GM12878 (cell line): ENCODE results near the gene EML3. TPM values are rescaled to one million over a fixed set of nuclear protein-coding genes. Genes with fewer than 3 reads are reported as not detected.

ENCODE experiments used
- ATF7 ChIP-seq: fragments of 450-650 bp; IDR thresholded peaks from 2 replicates; pipeline ENCODE4 v1.6.1; 2016; ENCODE audit warnings: low read depth, mild to moderate bottlenecking
- BCLAF1 ChIP-seq: fragments of 450-650 bp; IDR thresholded peaks from 2 replicates; pipeline ENCODE4 v1.6.1; 2017; ENCODE audit warnings: antibody characterized with exemption, mild to moderate bottlenecking, moderate library complexity
- BHLHE40 ChIP-seq, 2 experiments: fragments of 450-650 bp in 1 of 2; IDR thresholded peaks; 2 replicates each; pipeline ENCODE4 v1.6.1; 2011 to 2017; ENCODE audit warnings: low read depth in 2 of 2, borderline replicate concordance in 1 of 2, improper control_type of control experiment in 1 of 2, low read length in 1 of 2, mild to moderate bottlenecking in 1 of 2
- BMI1 ChIP-seq: fragments of 450-650 bp; IDR thresholded peaks from 2 replicates; pipeline ENCODE4 v1.6.1; 2016; ENCODE audit warnings: mild to moderate bottlenecking, moderate library complexity, borderline replicate concordance
- BRCA1 ChIP-seq: IDR thresholded peaks from 2 replicates; pipeline ENCODE4 v1.6.1; 2011; ENCODE audit warnings: low read depth, low read length, improper control_type of control experiment
- CBFB ChIP-seq: IDR thresholded peaks from 2 replicates; pipeline ENCODE4 v1.6.1; 2016; ENCODE audit warnings: antibody characterized with exemption, low read depth
- CBX5 ChIP-seq: sonication (generic); IDR thresholded peaks from 2 replicates; pipeline ENCODE4 v1.6.1; 2016; ENCODE audit warnings: low read depth, moderate library complexity, mild to moderate bottlenecking, inconsistent platforms
- CEBPB ChIP-seq, 2 experiments: fragments of 150-350 bp in 1 of 2; IDR thresholded peaks; 2 replicates each; pipeline ENCODE4 v1.6.1; 2012 to 2014; ENCODE audit warnings: low read depth in 2 of 2, low read length in 2 of 2, borderline replicate concordance in 1 of 2, inconsistent platforms in 1 of 2
- ETV6 ChIP-seq, 2 experiments: fragments of 450-650 bp in 1 of 2; IDR thresholded peaks in 1 of 2; conservative IDR thresholded peaks in 1 of 2; 2 replicates each; pipeline ENCODE4 v1.6.1; 2014; ENCODE audit warnings: antibody characterized with exemption in 1 of 2, borderline replicate concordance in 1 of 2, low read depth in 1 of 2, mild to moderate bottlenecking in 1 of 2, moderate library complexity in 1 of 2
- HDAC2 ChIP-seq: fragments of 200-600 bp; sonication (generic); IDR thresholded peaks from 2 replicates; pipeline ENCODE4 v1.6.1; 2017
- HDAC6 ChIP-seq: fragments of 200-600 bp; sonication (generic); IDR thresholded peaks from one replicate; pipeline ENCODE4 v1.8.0; 2017; ENCODE audit warnings: antibody characterized with exemption; ENCODE audit not compliant: unreplicated experiment
- MEF2A ChIP-seq: IDR thresholded peaks from 2 replicates; pipeline ENCODE4 v1.6.1; 2011; ENCODE audit warnings: low read depth, mild to moderate bottlenecking, low read length, moderate library complexity; ENCODE audit not compliant: insufficient read depth
- MEF2B ChIP-seq: fragments of 450-650 bp; IDR thresholded peaks from 2 replicates; pipeline ENCODE4 v1.6.1; 2018; ENCODE audit warnings: mild to moderate bottlenecking, moderate library complexity; ENCODE audit not compliant: partially characterized antibody, poor library complexity, severe bottlenecking
- NBN ChIP-seq: fragments of 450-650 bp; IDR thresholded peaks from 2 replicates; pipeline ENCODE4 v1.6.1; 2016
- NFIC ChIP-seq: IDR thresholded peaks from 2 replicates; pipeline ENCODE4 v1.6.1; 2012; ENCODE audit warnings: low read depth, mild to moderate bottlenecking, inconsistent platforms, low read length, moderate library complexity
- NFYB ChIP-seq: IDR thresholded peaks from 2 replicates; pipeline ENCODE4 v1.6.1; 2011; ENCODE audit warnings: low read depth, mild to moderate bottlenecking, low read length, improper control_type of control experiment, moderate library complexity; ENCODE audit not compliant: insufficient read depth
- NR2C1 ChIP-seq: fragments of 450-650 bp; IDR thresholded peaks from 2 replicates; pipeline ENCODE4 v1.6.1; 2017; ENCODE audit warnings: antibody characterized with exemption, mild to moderate bottlenecking, moderate library complexity
- SKIL ChIP-seq: fragments of 450-650 bp; IDR thresholded peaks from 2 replicates; pipeline ENCODE4 v1.6.1; 2017; ENCODE audit warnings: mild to moderate bottlenecking, low read depth, inconsistent platforms; ENCODE audit not compliant: poor library complexity, severe bottlenecking
- SMAD5 ChIP-seq: IDR thresholded peaks from 2 replicates; pipeline ENCODE4 v1.6.1; 2016; ENCODE audit warnings: antibody characterized with exemption, low read depth
- SMARCA5 ChIP-seq: fragments of 450-650 bp; IDR thresholded peaks from 2 replicates; pipeline ENCODE4 v1.6.1; 2017; ENCODE audit warnings: mild to moderate bottlenecking
- STAT1 ChIP-seq: fragments of 450-650 bp; conservative IDR thresholded peaks from 2 replicates; pipeline ENCODE4 v1.6.1; 2014; ENCODE audit warnings: antibody characterized with exemption, mild to moderate bottlenecking
- STAT3 ChIP-seq: IDR thresholded peaks from 2 replicates; pipeline ENCODE4 v1.6.1; 2011; ENCODE audit warnings: low read depth, low read length, improper control_type of control experiment
- polyA plus RNA-seq, 11 experiments: library from polyadenylated mRNA; depleted of rRNA in 4 of 11; unstranded in 6 of 11; stranded (reverse) in 5 of 11; fragments of >200 nt; fragmentation: Nextera tagmentation in 4 of 11; fragmentation: Illumina TruSeq in 1 of 11; extraction: Ambion mirVana in 4 of 11; extraction: Trizol in 1 of 11; gene quantifications; 1 replicate in 1 of 11; 2 replicates in 10 of 11; pipeline versions ENCODE4 v1.2.1 to v1.2.3, GENCODE V29; 2011 to 2016; ENCODE audit warnings: inconsistent platforms in 2 of 11, missing spikeins in 2 of 11, low read depth in 1 of 11
- total RNA-seq, 4 experiments: library from RNA; depleted of rRNA in 3 of 4; stranded (reverse); fragments of >200 nt in 3 of 4; fragmentation: Illumina TruSeq in 1 of 4; extraction: Trizol in 1 of 4; gene quantifications; 2 replicates each; pipeline versions ENCODE4 v1.2.1 to v1.2.3, GENCODE V29; 2013 to 2021
- TF ChIP-seq, protein P1 (sequence below): IDR thresholded peaks from 2 replicates; pipeline ENCODE4 v1.6.1; 2012; ENCODE audit warnings: low read depth, low read length, improper control_type of control experiment

The EML3 gene
- total and polyA plus RNA-seq, 10 of the 15 experiments (the other 5 are each of a cell fraction or from before 2014, with no cell fraction given), result 0.58 to 82.5 (median 24.8) TPM

DNA sequence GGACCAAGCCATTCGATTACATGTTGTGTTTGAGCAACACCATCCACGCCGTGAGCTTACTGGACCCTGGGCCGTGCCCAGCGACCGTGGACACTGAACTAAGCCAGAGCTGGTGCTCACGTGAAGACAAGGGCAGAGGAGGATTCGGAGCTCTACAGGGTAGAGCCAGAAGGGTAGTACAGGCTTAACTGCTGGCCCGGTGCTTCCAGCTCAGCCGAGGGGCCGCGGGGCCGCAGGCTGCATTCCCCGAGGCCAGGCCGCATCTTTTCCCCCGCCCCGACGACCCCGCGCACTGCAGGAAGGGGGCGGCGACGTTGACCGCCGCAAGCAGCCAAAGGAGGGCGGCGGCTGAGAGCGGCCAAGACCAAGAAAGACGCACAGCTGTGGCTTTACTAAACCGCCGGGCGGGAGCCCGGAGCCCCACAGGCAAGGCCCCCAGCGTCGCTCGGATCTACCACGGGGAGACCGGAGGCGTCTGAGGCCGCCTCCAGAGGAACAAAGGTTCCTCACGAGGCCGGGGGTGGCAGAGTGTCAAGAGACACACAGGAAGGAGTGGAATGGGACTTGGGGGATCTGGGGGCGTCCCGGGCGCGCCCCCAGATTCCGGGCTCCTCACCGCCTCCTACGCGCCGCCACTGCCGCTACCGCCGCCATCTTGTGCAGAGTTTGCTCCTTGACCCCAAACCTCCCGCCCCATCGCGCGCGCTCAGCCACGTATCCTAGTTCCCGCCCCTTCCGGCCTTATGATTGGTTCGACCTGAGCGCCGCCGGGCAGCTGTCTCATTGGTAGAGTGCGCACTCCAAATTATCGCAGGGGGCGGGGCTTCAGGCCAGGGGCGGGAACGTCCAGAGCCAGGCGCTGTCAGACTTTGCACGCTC is 33.6 kb upstream of the EML3 start, which contains the start of gene GANAB (continued):
- no peak for TF ChIP-seq BCLAF1
- peak; percentile 63 for TF ChIP-seq CBFB
- TF ChIP-seq, protein P1, sequence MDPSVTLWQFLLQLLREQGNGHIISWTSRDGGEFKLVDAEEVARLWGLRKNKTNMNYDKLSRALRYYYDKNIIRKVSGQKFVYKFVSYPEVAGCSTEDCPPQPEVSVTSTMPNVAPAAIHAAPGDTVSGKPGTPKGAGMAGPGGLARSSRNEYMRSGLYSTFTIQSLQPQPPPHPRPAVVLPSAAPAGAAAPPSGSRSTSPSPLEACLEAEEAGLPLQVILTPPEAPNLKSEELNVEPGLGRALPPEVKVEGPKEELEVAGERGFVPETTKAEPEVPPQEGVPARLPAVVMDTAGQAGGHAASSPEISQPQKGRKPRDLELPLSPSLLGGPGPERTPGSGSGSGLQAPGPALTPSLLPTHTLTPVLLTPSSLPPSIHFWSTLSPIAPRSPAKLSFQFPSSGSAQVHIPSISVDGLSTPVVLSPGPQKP, result 0 out of 2 replicates have a peak, but pooled peaks have one; percentile 43
- peak; percentile 22; the same call in 1 of the 2 replicates for TF ChIP-seq ATF7
- peak; percentile 76 for TF ChIP-seq NBN
- TF ChIP-seq SMAD5, result peak; percentile 79
- TF ChIP-seq STAT3, result no peak
- TF ChIP-seq CEBPB (IDR thresholded peaks at IDR 0.05; ENCODE audit: borderline replicate concordance in 1 of 2, low read depth in 2 of 2, low read length in 2 of 2), result no peak
- no peak for TF ChIP-seq MEF2A
- no peak for TF ChIP-seq BMI1
- TF ChIP-seq ETV6 (conservative IDR thresholded peaks at IDR 0.05 in 1 of 2, IDR thresholded peaks at IDR 0.05 in 1 of 2; ENCODE audit: borderline replicate concordance in 1 of 2, low read depth in 1 of 2), result no peak
- no peak for TF ChIP-seq NFIC
- peak; percentile 85 for TF ChIP-seq NFYB
- no peak for TF ChIP-seq SKIL
- TF ChIP-seq BHLHE40 (IDR thresholded peaks at IDR 0.05; ENCODE audit: borderline replicate concordance in 1 of 2, low read depth in 2 of 2, low read length in 1 of 2), result peak; percentile 3 to 7; a peak in 1 of 4 replicates
- no peak for TF ChIP-seq HDAC2
- TF ChIP-seq HDAC6, result no peak
- TF ChIP-seq BRCA1, result no peak
- TF ChIP-seq MEF2B, result no peak
- TF ChIP-seq STAT1, result no peak
- no peak for TF ChIP-seq CBX5
- no peak for TF ChIP-seq SMARCA5
- TF ChIP-seq NR2C1, result peak; percentile 95
